ENCODE data around the gene PHLDB3.
"Not testable (repeated sequence)": the region's sequence is repeated elsewhere in the genome, so short reads cannot be mapped to it uniquely, and the experiment has no call there.

The PHLDB3 gene

GRCh38 chr19:43526884-43527859 lies 22.6 kb upstream of the PHLDB3 start, which contains the start of gene ETHE1:
TSS of gene ETHE1 (minus strand) at chr19:43527201. CDS start at chr19:43527177, 24 bp downstream.
- peak; percentile 58 to 89 for DNase-seq

GRCh38 chr19:43525836-43526771 lies 21.6 kb upstream of the PHLDB3 start:
- DNase-seq, result no peak

GRCh38 chr19:43524922-43525835 lies 20.6 kb upstream of the PHLDB3 start:
- peak; percentile 97 for DNase-seq

- DNase-seq, result not testable (repeated sequence)
These were observed 19.1 kb upstream of the PHLDB3 start for GRCh38 chr19:43523696-43524095.

GRCh38 chr19:43522929-43523328 lies 18.4 kb upstream of the PHLDB3 start:
- no peak for DNase-seq

- peak; percentile 69 to 73 for DNase-seq
These were observed 15.0 kb upstream of the PHLDB3 start for GRCh38 chr19:43519436-43520088.

- no peak for DNase-seq
These were observed 13.5 kb upstream of the PHLDB3 start for GRCh38 chr19:43518051-43518450.

GRCh38 chr19:43512399-43512798 lies 7.9 kb upstream of the PHLDB3 start:
- DNase-seq, result not testable (repeated sequence)

GRCh38 chr19:43511324-43511723 lies 6.8 kb upstream of the PHLDB3 start:
- DNase-seq, result no peak

- DNase-seq, result no peak
These were observed 6.2 kb upstream of the PHLDB3 start for GRCh38 chr19:43510713-43511112.

GRCh38 chr19:43507880-43508279 lies 3.3 kb upstream of the PHLDB3 start:
- DNase-seq, result no peak

- no peak for DNase-seq
These were observed 2.1 kb upstream of the PHLDB3 start for GRCh38 chr19:43506629-43507028.

GRCh38 chr19:43505941-43506340 lies 1.4 kb upstream of the PHLDB3 start:
- DNase-seq, result no peak

- DNase-seq, result no peak
These were observed 575 bp upstream of the PHLDB3 start for GRCh38 chr19:43505186-43505456.

GRCh38 chr19:43503501-43504425 lies 783 bp downstream of the PHLDB3 start:
- DNase-seq, result peak; percentile 91 to 95

- no peak for DNase-seq
These were observed 2.0 kb downstream of the PHLDB3 start for GRCh38 chr19:43502419-43502976.

- DNase-seq, result no peak
These were observed 2.7 kb downstream of the PHLDB3 start for GRCh38 chr19:43501661-43502418.

- DNase-seq, result no peak
These were observed 5.5 kb downstream of the PHLDB3 start for GRCh38 chr19:43499042-43499441.

- no peak for DNase-seq
These were observed 6.2 kb downstream of the PHLDB3 start for GRCh38 chr19:43498233-43498842.

Data from Kasumi-1 (cell line).